Muscle layer of colon (tissue), 2 donors: ENCODE data around the gene KIAA0040.

Source experiments
- H3K27ac ChIP-seq: one replicate; pipeline ENCODE4 v1.7.0; 2013; ENCODE audit warnings: low read depth, mild to moderate bottlenecking, low read length, moderate library complexity
- H3K27me3 ChIP-seq, 2 donors: one replicate each; pipeline ENCODE4 v1.7.0; 2013; ENCODE audit warnings: low read length in 2 of 2, mild to moderate bottlenecking in 2 of 2; ENCODE audit not compliant: insufficient read depth in 2 of 2, control insufficient read depth in 1 of 2
- H3K36me3 ChIP-seq: one replicate; pipeline ENCODE4 v1.7.0; 2013; ENCODE audit warnings: mild to moderate bottlenecking, low read length; ENCODE audit not compliant: insufficient read depth
- H3K4me1 ChIP-seq: one replicate; pipeline ENCODE4 v1.7.0; 2013; ENCODE audit warnings: mild to moderate bottlenecking, low read length; ENCODE audit not compliant: insufficient read depth
- H3K4me3 ChIP-seq, 2 donors: one replicate each; pipeline ENCODE4 v1.7.0; 2013; ENCODE audit warnings: low read length in 2 of 2, low read depth in 1 of 2, mild to moderate bottlenecking in 1 of 2, moderate library complexity in 1 of 2
- H3K9ac ChIP-seq: one replicate; pipeline ENCODE4 v1.7.0; 2013; ENCODE audit warnings: low read length
- H3K9me3 ChIP-seq: one replicate; pipeline ENCODE4 v1.7.0; 2013; ENCODE audit warnings: mild to moderate bottlenecking, low read length
- donor health status: abdominal sarcoma.
- donor health status: Adenocarcinoma of cecum.

The KIAA0040 gene

DNA sequence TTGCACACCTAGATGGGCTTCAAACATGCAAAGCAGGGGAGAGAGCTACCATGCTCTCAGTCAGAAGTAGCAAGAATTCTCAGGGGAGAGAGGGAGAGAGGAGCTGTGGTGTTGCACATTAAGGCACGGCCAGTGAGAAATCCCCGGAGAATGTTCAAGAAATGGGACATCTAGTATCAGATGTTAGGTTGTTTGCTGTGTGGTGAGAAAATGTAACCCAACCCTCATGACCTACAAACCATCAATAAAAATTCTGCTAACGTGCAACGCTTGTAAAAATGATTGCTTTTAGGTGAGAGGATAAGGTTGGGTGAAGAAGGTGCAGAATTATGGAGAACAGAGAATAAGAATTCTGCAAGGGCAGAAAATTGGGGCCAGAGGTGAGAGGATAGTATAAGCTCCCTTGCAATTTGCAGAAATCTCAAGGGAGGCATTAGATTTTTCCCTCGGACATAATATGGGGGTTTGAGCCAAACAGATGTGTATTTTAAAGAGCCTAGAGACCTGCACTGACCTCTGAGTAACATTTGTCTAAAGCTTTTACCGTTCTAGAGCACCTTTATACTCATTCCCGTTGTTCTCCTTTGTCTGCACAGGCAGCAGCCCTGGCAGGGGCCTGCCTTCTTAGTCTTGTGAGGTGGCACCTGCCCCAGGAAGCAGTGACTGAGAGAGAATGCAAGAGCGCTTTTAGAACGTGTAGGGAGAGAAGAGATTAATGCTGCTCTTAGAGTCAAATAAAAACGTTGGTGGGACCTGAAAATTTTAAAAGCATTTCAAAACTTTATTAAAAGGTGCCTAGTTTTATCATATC is 25.4 kb upstream of the KIAA0040 start:
- H3K9ac ChIP-seq = no peak overlapping the region
- H3K27ac ChIP-seq = no peak overlapping the region
- H3K36me3 ChIP-seq = no peaks in the 10 kb centered on the region
- no peaks in the 10 kb centered on the region for H3K27me3 ChIP-seq
- peaks cover 6% of the 10 kb centered on the region for H3K4me1 ChIP-seq
- H3K9me3 ChIP-seq = no peaks in the 10 kb centered on the region
- no peak overlapping the region for H3K4me3 ChIP-seq

DNA sequence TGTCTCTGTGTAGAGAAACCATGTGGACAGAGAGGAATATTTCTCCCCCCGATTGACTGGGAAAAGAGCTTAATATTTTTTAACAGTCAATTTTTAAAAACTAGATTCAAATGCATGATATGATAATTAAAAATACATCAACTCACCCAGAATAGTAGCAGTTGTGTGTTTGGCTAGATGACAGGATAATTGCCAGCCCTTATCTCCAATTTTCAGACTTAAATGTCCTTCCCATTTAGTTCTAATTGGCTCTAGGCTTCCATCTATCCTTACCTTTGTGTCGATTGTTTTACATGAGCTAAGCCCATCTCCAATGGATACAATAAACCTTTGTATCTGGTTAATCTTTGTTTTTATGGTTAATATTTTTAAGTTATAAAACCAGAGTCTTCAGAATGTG is 23.9 kb upstream of the KIAA0040 start:
- H3K9me3 ChIP-seq = no peaks in the 10 kb centered on the region
- H3K9ac ChIP-seq = no peak overlapping the region
- no peaks in the 10 kb centered on the region for H3K27me3 ChIP-seq
- no peak overlapping the region for H3K27ac ChIP-seq
- H3K36me3 ChIP-seq = no peaks in the 10 kb centered on the region
- peaks cover 3% of the 10 kb centered on the region for H3K4me1 ChIP-seq
- no peak overlapping the region for H3K4me3 ChIP-seq

DNA sequence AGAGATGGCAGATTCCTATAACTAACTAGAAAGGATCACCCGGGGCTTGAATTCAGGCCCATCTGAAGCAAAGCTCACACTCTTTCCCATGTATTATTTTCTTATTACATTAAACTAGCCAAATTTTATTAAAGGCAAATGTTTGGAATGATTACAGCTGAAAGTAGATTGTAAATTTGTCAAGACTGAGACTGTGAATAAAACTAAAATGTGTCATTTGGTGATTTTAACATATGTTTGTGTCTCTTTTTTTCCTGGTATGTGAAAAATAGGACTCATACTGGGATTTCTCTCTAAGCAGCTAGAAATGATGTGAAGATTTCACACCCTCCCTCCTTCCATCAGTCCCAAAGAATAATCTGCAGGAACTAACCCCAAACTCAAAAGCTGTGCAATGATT is 19.1 kb upstream of the KIAA0040 start:
- H3K36me3 ChIP-seq = no peaks in the 10 kb centered on the region
- no peaks in the 10 kb centered on the region for H3K4me1 ChIP-seq
- no peak overlapping the region for H3K9ac ChIP-seq
- no peaks in the 10 kb centered on the region for H3K27me3 ChIP-seq
- no peaks in the 10 kb centered on the region for H3K9me3 ChIP-seq
- H3K27ac ChIP-seq = no peak overlapping the region
- no peak overlapping the region for H3K4me3 ChIP-seq

DNA sequence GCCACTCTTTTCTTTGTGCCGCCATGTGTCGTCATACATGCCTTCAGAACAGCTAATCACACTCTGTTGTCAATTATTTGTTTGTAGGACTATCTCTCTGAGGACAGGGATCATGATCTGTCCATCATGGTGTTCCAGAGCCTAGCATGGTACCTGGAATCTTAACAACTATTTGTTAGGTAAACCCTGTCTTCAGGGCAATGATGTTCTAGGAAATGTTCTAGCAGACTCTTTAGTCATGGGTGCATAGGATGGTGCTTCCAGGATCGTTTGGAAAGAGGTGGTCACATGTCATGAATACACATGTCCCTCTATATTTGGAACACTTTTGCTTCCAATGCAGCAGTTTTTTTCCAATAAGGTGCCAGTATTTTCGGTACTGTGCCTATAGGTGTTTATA is 18.2 kb upstream of the KIAA0040 start:
- no peak overlapping the region for H3K9ac ChIP-seq
- no peaks in the 10 kb centered on the region for H3K4me1 ChIP-seq
- no peak overlapping the region for H3K4me3 ChIP-seq
- no peak overlapping the region for H3K27ac ChIP-seq
- no peaks in the 10 kb centered on the region for H3K9me3 ChIP-seq
- H3K36me3 ChIP-seq = no peaks in the 10 kb centered on the region
- H3K27me3 ChIP-seq = no peaks in the 10 kb centered on the region

DNA sequence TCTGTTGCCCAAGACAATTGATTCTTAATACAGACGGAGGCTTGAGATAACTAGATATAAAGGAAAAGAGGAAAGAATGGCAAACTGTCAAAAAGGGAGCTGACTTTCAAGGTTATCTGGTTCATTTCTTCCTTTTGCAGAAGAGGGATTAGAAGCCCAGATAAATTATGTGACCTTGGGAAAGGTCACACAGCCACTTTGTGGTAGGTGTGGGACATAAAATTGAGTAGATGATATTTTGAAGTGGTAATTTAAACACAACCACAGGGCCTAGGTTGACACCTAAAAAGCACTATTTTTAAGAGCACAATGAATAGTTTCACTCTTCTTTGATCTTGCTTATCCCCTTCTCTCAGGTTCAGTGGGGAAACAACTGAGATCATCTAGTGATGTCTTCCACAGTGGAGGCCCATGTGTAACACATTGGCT is 16.9 kb upstream of the KIAA0040 start:
- Histone ChIP-seq H3K9ac (no peak overlapping the region), H3K4me3 (no peak overlapping the region), H3K4me1 (no peaks in the 10 kb centered on the region), H3K9me3 (no peaks in the 10 kb centered on the region), H3K27me3 (no peaks in the 10 kb centered on the region), H3K27ac (no peak overlapping the region), H3K36me3 (no peaks in the 10 kb centered on the region)

DNA sequence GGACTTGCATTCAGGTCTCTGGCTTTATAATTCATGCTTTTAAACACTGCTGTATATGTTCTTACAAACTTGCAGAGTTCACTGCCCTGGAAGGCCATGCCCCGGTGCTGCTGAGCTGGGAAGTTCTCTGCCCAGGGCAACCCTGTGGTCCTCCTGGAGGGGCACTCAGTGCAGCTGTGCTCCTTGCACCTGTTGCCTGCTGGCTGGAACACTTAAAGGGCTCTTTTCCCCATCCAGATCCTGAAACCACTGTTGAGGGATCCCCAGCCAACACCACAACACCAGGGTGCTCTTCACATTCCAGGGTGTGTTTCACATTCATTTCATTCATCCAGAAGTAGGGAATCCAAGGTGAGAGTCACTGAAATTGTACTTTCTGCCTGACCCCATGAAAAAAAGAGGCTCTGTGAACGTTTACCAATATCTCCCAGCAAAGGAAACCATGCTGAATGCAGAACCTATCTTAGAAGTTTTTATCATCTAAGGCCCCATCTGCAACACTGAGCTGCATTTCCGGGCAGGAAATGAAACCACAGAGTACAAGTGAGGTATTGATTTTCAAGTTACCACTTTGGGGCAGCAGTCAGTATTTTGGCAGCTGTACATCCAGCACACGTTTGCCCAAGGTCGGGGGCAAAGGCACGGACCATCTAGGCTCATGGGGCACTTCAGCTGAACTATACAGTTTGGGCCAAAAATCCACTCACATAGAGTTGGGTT is 16.4 kb upstream of the KIAA0040 start:
- Histone ChIP-seq H3K9ac (no peak overlapping the region), H3K4me3 (no peak overlapping the region), H3K4me1 (no peaks in the 10 kb centered on the region), H3K27ac (no peak overlapping the region), H3K27me3 (no peaks in the 10 kb centered on the region), H3K9me3 (no peaks in the 10 kb centered on the region), H3K36me3 (no peaks in the 10 kb centered on the region)

DNA sequence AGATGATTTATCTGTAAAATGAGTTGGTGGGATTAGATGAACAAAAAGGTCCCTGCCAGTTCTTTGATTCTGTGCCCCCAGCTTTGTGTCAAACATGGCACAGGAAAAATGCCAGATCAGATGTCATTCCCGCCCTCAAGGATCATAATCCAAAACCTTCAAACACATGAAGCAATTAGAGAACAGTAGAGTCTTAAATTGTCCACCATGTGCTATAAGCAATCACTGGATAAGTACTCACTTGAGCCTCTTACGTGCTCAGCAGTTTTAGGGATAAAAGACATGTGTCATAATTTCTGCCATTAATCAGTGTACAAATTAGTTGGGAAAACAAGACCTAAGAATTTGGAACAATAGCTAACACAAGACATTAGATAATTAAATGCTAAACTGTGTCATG is 15.4 kb upstream of the KIAA0040 start:
- Histone ChIP-seq H3K27me3 (no peaks in the 10 kb centered on the region), H3K9me3 (no peaks in the 10 kb centered on the region), H3K4me1 (no peaks in the 10 kb centered on the region), H3K9ac (no peak overlapping the region), H3K36me3 (no peaks in the 10 kb centered on the region), H3K4me3 (no peak overlapping the region), H3K27ac (no peak overlapping the region)

DNA sequence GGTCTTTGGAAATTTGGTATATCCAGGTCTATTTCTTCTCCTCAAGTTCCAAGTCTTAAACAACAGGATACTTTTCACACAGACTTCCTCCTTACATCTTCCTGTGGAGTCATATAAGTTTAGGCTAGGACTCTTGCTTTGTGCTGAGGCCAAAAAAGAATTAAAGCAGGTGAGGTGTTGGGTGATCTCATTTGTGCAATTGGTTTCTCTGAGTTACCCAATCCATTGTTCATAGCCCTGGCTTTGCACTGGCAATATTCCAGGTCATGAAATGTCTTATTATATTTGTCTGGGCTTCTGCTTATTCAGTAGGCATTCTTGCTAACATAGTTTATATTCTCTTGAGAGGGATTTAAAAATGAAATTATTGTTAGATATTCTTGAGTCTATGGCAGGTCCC is 14.1 kb upstream of the KIAA0040 start:
- no peak overlapping the region for H3K4me3 ChIP-seq
- no peaks in the 10 kb centered on the region for H3K9me3 ChIP-seq
- no peak overlapping the region for H3K27ac ChIP-seq
- peaks cover under 1% of the 10 kb centered on the region for H3K4me1 ChIP-seq
- H3K36me3 ChIP-seq = no peaks in the 10 kb centered on the region
- no peak overlapping the region for H3K9ac ChIP-seq
- no peaks in the 10 kb centered on the region for H3K27me3 ChIP-seq

DNA sequence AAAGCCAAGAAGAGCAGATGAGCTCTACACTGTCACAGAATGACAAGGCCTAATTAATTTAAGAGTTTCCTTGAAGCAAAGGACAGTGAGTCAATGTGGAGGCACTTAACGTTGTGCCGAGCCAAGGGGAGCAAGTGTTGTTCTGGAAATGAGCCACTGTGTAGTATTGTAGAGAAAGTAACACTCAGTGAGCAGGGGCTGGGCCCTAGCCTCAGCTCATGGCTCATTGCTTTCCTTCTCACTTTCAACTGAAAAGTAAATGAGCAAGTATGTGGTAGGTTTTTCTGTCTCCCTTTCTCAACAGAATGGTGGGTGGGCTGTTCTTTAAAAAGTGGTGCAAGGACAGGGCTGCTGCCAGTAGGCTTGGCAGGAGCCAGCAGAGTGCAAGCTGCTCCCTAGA is 11.8 kb upstream of the KIAA0040 start:
- Histone ChIP-seq H3K9me3 (no peaks in the 10 kb centered on the region), H3K27ac (no peak overlapping the region), H3K27me3 (no peaks in the 10 kb centered on the region), H3K36me3 (no peaks in the 10 kb centered on the region), H3K4me3 (no peak overlapping the region), H3K4me1 (peaks cover 13% of the 10 kb centered on the region), H3K9ac (no peak overlapping the region)

DNA sequence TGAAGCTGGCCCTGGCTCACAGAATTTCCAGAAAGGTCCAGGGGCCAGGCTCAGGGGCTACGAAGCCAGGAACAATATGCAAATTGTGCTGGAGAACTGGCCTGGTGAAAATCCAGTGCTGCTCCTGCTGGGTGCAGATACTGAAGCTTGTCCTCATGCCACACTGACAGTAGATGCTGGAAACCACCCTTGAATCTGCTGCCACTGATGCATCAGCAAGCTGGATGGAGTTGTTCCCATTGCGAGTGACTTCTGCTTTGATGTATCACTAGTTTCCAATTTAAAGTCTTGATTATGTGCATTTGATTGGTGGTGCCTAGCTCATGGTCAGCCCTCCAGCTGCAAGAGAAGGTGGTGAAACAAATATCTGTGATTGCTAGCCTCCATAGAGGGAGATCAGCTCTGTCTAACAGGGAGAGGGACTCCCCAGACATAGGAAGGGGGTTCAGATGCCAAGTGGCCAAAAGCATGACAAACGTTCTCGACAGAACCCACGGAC is 11.0 kb upstream of the KIAA0040 start:
- no peak overlapping the region for H3K27ac ChIP-seq
- H3K9ac ChIP-seq = no peak overlapping the region
- peaks cover 13% of the 10 kb centered on the region for H3K4me1 ChIP-seq
- no peak overlapping the region for H3K4me3 ChIP-seq
- H3K36me3 ChIP-seq = no peaks in the 10 kb centered on the region
- H3K9me3 ChIP-seq = no peaks in the 10 kb centered on the region
- no peaks in the 10 kb centered on the region for H3K27me3 ChIP-seq

DNA sequence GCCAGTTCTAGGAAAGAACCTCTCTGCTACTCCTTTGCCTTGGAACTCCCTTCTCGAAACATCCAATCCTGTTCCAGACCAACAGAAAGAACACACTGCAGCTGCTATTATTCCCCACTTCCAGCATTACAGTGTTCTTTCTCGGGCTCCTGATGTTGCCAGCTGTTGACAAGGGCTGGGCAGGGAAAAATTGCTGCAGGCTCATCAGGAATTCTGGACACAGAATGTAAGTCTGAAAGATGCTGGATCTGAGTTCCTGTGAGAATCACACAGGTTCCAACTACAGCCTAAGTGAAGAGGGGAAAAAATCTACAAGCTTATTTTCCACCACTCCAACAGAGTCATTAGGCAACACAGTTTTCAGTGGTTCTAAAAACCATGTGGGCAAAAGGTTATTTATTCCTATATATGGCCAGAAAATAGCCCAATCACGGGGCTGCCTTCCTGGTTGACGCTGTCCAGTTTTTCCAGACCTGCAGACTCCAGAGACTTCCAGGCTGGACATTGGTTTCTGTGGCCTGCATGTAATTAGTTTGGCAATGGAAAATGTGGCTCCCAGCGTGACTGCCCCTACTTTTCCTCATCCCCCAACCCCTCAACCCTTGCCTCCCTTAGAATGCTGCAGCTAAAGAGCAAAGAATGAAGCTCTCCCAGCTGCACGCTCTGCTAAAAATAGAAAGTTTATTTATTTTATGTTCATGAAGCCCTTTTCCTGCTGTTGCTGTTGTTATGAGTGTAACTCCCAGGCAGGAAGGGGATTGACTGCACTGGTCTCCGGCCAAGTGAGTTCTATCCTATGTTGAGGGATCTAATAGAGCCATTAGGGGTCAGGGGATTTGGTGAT is 8.3 kb upstream of the KIAA0040 start:
- Histone ChIP-seq H3K4me1 (peaks cover 13% of the 10 kb centered on the region), H3K9me3 (no peaks in the 10 kb centered on the region), H3K9ac (no peak overlapping the region), H3K27ac (no peak overlapping the region), H3K4me3 (no peak overlapping the region), H3K36me3 (no peaks in the 10 kb centered on the region), H3K27me3 (no peaks in the 10 kb centered on the region)
